Muscle layer of colon (tissue), 2 donors: ENCODE data around the gene METTL16.
"Not testable (repeated sequence)": the region's sequence is repeated elsewhere in the genome, so short reads cannot be mapped to it uniquely, and the experiment has no call there.

Experiments used
- H3K27ac ChIP-seq: one replicate; pipeline ENCODE4 v1.7.0; 2013; ENCODE audit warnings: low read depth, mild to moderate bottlenecking, low read length, moderate library complexity
- H3K27me3 ChIP-seq, 2 donors: one replicate each; pipeline ENCODE4 v1.7.0; 2013; ENCODE audit warnings: low read length in 2 of 2, mild to moderate bottlenecking in 2 of 2; ENCODE audit not compliant: insufficient read depth in 2 of 2, control insufficient read depth in 1 of 2
- H3K36me3 ChIP-seq: one replicate; pipeline ENCODE4 v1.7.0; 2013; ENCODE audit warnings: mild to moderate bottlenecking, low read length; ENCODE audit not compliant: insufficient read depth
- H3K4me1 ChIP-seq: one replicate; pipeline ENCODE4 v1.7.0; 2013; ENCODE audit warnings: mild to moderate bottlenecking, low read length; ENCODE audit not compliant: insufficient read depth
- H3K4me3 ChIP-seq, 2 donors: one replicate each; pipeline ENCODE4 v1.7.0; 2013; ENCODE audit warnings: low read length in 2 of 2, low read depth in 1 of 2, mild to moderate bottlenecking in 1 of 2, moderate library complexity in 1 of 2
- H3K9ac ChIP-seq: one replicate; pipeline ENCODE4 v1.7.0; 2013; ENCODE audit warnings: low read length
- H3K9me3 ChIP-seq: one replicate; pipeline ENCODE4 v1.7.0; 2013; ENCODE audit warnings: mild to moderate bottlenecking, low read length
- donor health status: abdominal sarcoma.
- donor health status: Adenocarcinoma of cecum.

METTL16 gene

GRCh38 chr17:2511462-2512369 is at the start of gene METTL16:
Gene METTL16 (minus strand): TSS chr17:2511888. CDS start chr17:2502331, 9,557 bp downstream.
- Histone ChIP-seq H3K27me3 (no peaks in the 10 kb centered on the region), H3K9me3 (no peaks in the 10 kb centered on the region), H3K36me3 (no peaks in the 10 kb centered on the region), H3K27ac (peak within 1 kb of the TSS; percentile 92), H3K9ac (peak within 1 kb of the TSS; percentile 90), H3K4me3 (peak within 1 kb of the TSS; percentile 60 to 92), H3K4me1 (peaks cover 22% of the 10 kb centered on the region)

GRCh38 chr17:2560658-2561057 is 49.0 kb upstream of the METTL16 start:
- Histone ChIP-seq H3K4me3 (no peak overlapping the region), H3K4me1 (no peaks in the 10 kb centered on the region), H3K27me3 (no peaks in the 10 kb centered on the region), H3K27ac (no peak overlapping the region), H3K36me3 (no peaks in the 10 kb centered on the region), H3K9ac (no peak overlapping the region), H3K9me3 (no peaks in the 10 kb centered on the region)

GRCh38 chr17:2551928-2552327 is 40.2 kb upstream of the METTL16 start:
- Histone ChIP-seq H3K36me3 (no peaks in the 10 kb centered on the region), H3K9me3 (no peaks in the 10 kb centered on the region), H3K4me3 (no peak overlapping the region), H3K9ac (no peak overlapping the region), H3K27ac (no peak overlapping the region), H3K4me1 (no peaks in the 10 kb centered on the region), H3K27me3 (peaks cover 0 to 6% of the 10 kb centered on the region in 2 donors)

- H3K4me1 ChIP-seq = no peaks in the 10 kb centered on the region
- H3K9me3 ChIP-seq = no peaks in the 10 kb centered on the region
- no peak overlapping the region for H3K4me3 ChIP-seq
- H3K9ac ChIP-seq = no peak overlapping the region
- peaks cover 0 to 6% of the 10 kb centered on the region in 2 donors for H3K27me3 ChIP-seq
- H3K36me3 ChIP-seq = no peaks in the 10 kb centered on the region
- no peak overlapping the region for H3K27ac ChIP-seq
Observed at GRCh38 chr17:2551493-2551892, 39.8 kb upstream of the METTL16 start.

- H3K27ac ChIP-seq = no peak overlapping the region
- H3K4me1 ChIP-seq = no peaks in the 10 kb centered on the region
- H3K9ac ChIP-seq = no peak overlapping the region
- no peaks in the 10 kb centered on the region for H3K9me3 ChIP-seq
- no peak overlapping the region for H3K4me3 ChIP-seq
- H3K36me3 ChIP-seq = no peaks in the 10 kb centered on the region
- peaks cover 0 to 6% of the 10 kb centered on the region in 2 donors for H3K27me3 ChIP-seq
Observed at GRCh38 chr17:2549392-2550211, 37.9 kb upstream of the METTL16 start.

GRCh38 chr17:2548026-2548425 is 36.3 kb upstream of the METTL16 start:
- H3K4me3 ChIP-seq, H3K36me3 ChIP-seq, H3K27ac ChIP-seq, H3K9ac ChIP-seq, H3K27me3 ChIP-seq, H3K4me1 ChIP-seq, H3K9me3 ChIP-seq: not testable (repeated sequence)

GRCh38 chr17:2547176-2547575 is 35.5 kb upstream of the METTL16 start:
- Histone ChIP-seq H3K27ac (no peak overlapping the region), H3K4me1 (no peaks in the 10 kb centered on the region), H3K36me3 (no peaks in the 10 kb centered on the region)

GRCh38 chr17:2545393-2545792 is 33.7 kb upstream of the METTL16 start:
- no peaks in the 10 kb centered on the region for H3K9me3 ChIP-seq
- no peaks in the 10 kb centered on the region for H3K27me3 ChIP-seq
- no peak overlapping the region for H3K27ac ChIP-seq
- H3K4me1 ChIP-seq = no peaks in the 10 kb centered on the region
- no peaks in the 10 kb centered on the region for H3K36me3 ChIP-seq
- H3K4me3 ChIP-seq = no peak overlapping the region
- no peak overlapping the region for H3K9ac ChIP-seq

More at GRCh38 chr17:2547176-2547575, 35.5 kb upstream of the METTL16 start:
- no peak overlapping the region for H3K4me3 ChIP-seq
- no peaks in the 10 kb centered on the region for H3K9me3 ChIP-seq
- H3K9ac ChIP-seq = no peak overlapping the region
- H3K27me3 ChIP-seq = peaks cover 0 to 6% of the 10 kb centered on the region in 2 donors

GRCh38 chr17:2542456-2542855 is 30.8 kb upstream of the METTL16 start:
- Histone ChIP-seq H3K27ac (no peak overlapping the region), H3K9ac (no peak overlapping the region), H3K4me3 (no peak overlapping the region), H3K4me1 (no peaks in the 10 kb centered on the region), H3K9me3 (no peaks in the 10 kb centered on the region), H3K27me3 (no peaks in the 10 kb centered on the region), H3K36me3 (no peaks in the 10 kb centered on the region)

GRCh38 chr17:2542056-2542455 is 30.4 kb upstream of the METTL16 start:
- no peaks in the 10 kb centered on the region for H3K27me3 ChIP-seq
- H3K36me3 ChIP-seq = no peaks in the 10 kb centered on the region
- no peaks in the 10 kb centered on the region for H3K9me3 ChIP-seq
- H3K9ac ChIP-seq = no peak overlapping the region
- no peaks in the 10 kb centered on the region for H3K4me1 ChIP-seq
- no peak overlapping the region for H3K4me3 ChIP-seq
- no peak overlapping the region for H3K27ac ChIP-seq

GRCh38 chr17:2537579-2537978 is 25.9 kb upstream of the METTL16 start:
- H3K27ac ChIP-seq, H3K4me3 ChIP-seq, H3K9ac ChIP-seq, H3K27me3 ChIP-seq, H3K36me3 ChIP-seq, H3K4me1 ChIP-seq, H3K9me3 ChIP-seq: not testable (repeated sequence)
